AG20443 (cell line): ENCODE measurements around the gene CSTA.

Source experiments
- DNase-seq: peaks from one replicate; pipeline ENCODE4 v3.0.0; 2012; ENCODE audit warnings: low spot score, mixed read lengths

CSTA gene

GRCh38 chr3:122322095-122323075, 2.7 kb upstream of the CSTA start:
- no peak for DNase-seq

- no peak for DNase-seq
Measured at GRCh38 chr3:122325769-122326168, 721 bp downstream of the CSTA start.

GRCh38 chr3:122331886-122332285, 6.8 kb downstream of the CSTA start:
- DNase-seq = no peak

- no peak for DNase-seq
Measured at GRCh38 chr3:122332551-122332950, 7.5 kb downstream of the CSTA start.

- DNase-seq = no peak
Measured at GRCh38 chr3:122342803-122343202, 17.8 kb downstream of the CSTA start.

GRCh38 chr3:122343654-122344053, 18.6 kb downstream of the CSTA start:
- DNase-seq = no peak

GRCh38 chr3:122349171-122349570, 24.1 kb downstream of the CSTA start:
- no peak for DNase-seq

GRCh38 chr3:122350814-122351418, 25.9 kb downstream of the CSTA start:
- peak; percentile 24 for DNase-seq

- DNase-seq = no peak
Measured at GRCh38 chr3:122351612-122352011, 26.6 kb downstream of the CSTA start.

- DNase-seq = no peak
Measured at GRCh38 chr3:122353215-122353614, 28.2 kb downstream of the CSTA start.

- DNase-seq = no peak
Measured at GRCh38 chr3:122353893-122354401, 28.9 kb downstream of the CSTA start.

GRCh38 chr3:122355612-122356011, 30.6 kb downstream of the CSTA start:
- DNase-seq = no peak

- peak; percentile 27 for DNase-seq
Measured at GRCh38 chr3:122356402-122356801, 31.4 kb downstream of the CSTA start.

GRCh38 chr3:122357828-122358702, 33.0 kb downstream of the CSTA start:
- DNase-seq = no peak

GRCh38 chr3:122358703-122359032, 33.6 kb downstream of the CSTA start:
- no peak for DNase-seq

GRCh38 chr3:122362026-122362425, 37.0 kb downstream of the CSTA start:
- no peak for DNase-seq

GRCh38 chr3:122364490-122364889, 39.4 kb downstream of the CSTA start:
- no peak for DNase-seq

GRCh38 chr3:122365073-122365472, 40.0 kb downstream of the CSTA start:
- DNase-seq = no peak

- DNase-seq = peak; percentile 21
Measured at GRCh38 chr3:122365582-122366378, 40.7 kb downstream of the CSTA start.

- no peak for DNase-seq
Measured at GRCh38 chr3:122366379-122366749, 41.3 kb downstream of the CSTA start.

GRCh38 chr3:122374034-122374433, 49.0 kb downstream of the CSTA start:
- no peak for DNase-seq

GRCh38 chr3:122377975-122378374, 52.9 kb downstream of the CSTA start:
- no peak for DNase-seq
